ENCODE data around the gene TIMM22.

The TIMM22 gene

Small RNAs within 50 kb of the gene (small RNA-seq; reads per million reads assigned to genes)
- 0 reads per million in 2 experiments for gene MIR3183

Data from SK-N-DZ (cell line).